Fibroblast of the aortic adventitia (primary cell): ENCODE results near the gene TTC39A. TPM values are rescaled to one million over a fixed set of nuclear protein-coding genes. Genes with fewer than 3 reads are reported as not detected.

Source experiments
- DNase-seq: peaks from one replicate; pipeline ENCODE4 v3.0.0-alpha.2; 2010; ENCODE audit warnings: low read depth
- H3K4me3 ChIP-seq: 2 replicates; pipeline ENCODE4 v1.5.1; 2011; ENCODE audit warnings: low read depth, mild to moderate bottlenecking, control low read depth, low read length, moderate library complexity
- CTCF ChIP-seq: IDR thresholded peaks from 2 replicates; pipeline ENCODE4 v1.5.1; 2011; ENCODE audit warnings: mild to moderate bottlenecking, low read length, control low read depth, inconsistent platforms; ENCODE audit not compliant: insufficient read depth
- total RNA-seq: library from RNA; depleted of rRNA; stranded (reverse); fragments of >200 nt; gene quantifications from 2 replicates; pipeline ENCODE4 v1.2.3, GENCODE V29; 2012; ENCODE audit warnings: low replicate concordance

TTC39A gene
- total RNA-seq, 1 donor = 2.0 TPM

DNA sequence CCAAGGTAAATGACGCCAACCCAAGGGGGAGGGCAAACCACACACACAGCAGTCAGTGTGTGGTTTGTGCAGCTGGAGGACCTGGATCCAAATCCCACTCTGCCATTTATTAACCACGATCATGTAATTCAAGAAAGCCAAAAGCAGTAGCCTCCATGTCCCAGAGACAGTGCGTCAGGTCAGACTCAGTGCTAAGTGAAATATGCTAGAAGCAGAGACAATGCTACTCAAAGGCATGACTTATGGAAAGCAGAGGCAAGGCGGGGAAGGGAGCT, 13.6 kb downstream of the TTC39A start:
- DNase-seq = no peak
- no peak overlapping the region for H3K4me3 ChIP-seq
- no peak for TF ChIP-seq CTCF

DNA sequence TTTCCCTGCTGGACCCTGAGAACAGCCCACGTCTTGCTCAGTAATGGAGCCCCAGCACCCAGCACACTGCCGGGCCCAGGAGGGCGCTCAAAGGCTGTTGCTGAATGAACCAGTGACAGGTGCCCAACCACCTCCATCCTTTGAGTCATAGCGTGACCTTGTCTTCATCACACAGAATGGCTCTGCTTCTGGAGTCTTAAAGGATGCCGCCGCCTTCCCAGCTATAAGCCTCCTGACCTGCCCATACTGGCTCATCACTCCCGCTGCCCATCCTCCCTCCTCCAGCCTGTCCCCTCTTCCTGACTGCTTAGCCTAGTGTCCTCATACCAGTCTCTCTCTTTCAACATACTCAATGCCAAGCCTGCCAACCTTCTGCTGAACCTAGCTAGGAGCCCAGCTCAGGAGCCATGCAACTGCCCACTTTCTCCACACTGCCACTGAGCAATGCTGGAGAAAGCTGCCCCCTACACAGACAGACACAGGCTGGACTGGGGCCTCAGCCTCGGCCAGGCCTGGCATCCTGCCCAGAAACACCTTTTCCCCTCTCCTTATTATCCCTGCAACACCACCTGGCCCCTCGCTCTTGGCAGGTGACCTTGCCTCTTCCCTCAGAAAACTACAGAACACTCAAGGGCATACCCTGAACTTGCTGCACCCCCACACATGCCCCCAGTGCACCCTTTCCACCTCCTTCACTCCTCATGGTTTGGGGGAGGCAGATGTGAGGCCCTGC, 14.1 kb downstream of the TTC39A start:
- DNase-seq = no peak
- no peak overlapping the region for H3K4me3 ChIP-seq
- no peak for TF ChIP-seq CTCF

DNA sequence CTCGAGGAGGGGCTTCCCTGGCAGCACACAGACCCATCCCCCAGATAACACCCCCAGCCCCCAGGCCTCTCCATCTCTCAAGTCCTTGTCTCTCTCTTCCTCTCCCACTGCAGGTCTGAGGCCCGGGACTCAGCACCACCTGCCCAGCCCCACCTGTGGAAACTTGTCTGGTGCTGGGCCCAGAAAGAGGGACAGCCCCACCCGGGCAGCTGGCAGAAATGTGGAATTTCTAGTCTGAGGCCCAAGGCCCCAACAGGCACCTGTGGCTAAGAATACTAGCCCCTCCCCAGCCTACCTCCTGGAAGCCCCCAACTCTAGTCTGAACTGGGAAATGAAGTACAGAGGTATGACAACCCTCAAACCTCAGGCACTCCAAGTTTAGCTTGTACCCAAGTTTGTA, 15.4 kb downstream of the TTC39A start:
- TF ChIP-seq CTCF = no peak
- no peak for DNase-seq
- no peak overlapping the region for H3K4me3 ChIP-seq

DNA sequence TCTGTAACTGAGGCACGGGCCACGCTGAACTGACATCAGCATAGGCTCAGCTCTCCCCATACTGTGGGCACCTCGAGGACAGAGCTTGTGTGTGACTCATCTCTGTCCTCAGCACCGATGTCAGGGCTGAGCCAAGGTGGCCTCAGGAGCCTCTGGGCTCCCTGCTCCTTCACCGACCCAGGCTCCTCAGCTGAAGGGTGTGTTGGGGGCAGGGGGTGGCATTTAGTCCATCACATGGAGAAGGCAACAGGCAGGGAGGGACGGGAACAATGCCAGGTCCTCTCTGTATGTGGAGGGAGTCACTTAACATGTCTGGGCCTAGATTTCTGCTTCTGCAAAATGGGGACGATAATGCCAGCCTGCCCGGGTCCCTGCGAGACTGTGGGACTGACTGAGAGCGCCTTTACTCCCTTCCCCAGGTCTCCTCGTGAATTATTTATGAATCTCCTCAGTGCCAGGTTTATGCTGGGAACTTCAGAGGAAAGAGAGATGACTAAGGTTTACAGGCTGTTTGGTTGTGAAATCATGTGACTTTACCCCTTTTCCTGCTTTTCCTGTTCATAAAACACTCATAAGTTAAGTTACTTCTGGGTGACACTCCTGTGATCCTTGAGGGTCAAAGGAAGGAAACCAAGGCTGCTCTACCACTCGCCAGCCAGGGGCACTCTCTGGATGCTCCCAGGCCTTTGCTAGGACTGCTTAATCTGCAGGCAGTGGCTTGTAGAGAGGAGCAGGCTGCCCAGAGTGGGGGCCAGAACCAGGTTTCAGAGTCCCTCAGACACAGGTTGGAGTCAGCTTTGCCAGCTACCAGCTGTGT, 16.2 kb downstream of the TTC39A start:
- TF ChIP-seq CTCF = no peak
- H3K4me3 ChIP-seq = no peak overlapping the region
- peak; percentile 84 for DNase-seq

DNA sequence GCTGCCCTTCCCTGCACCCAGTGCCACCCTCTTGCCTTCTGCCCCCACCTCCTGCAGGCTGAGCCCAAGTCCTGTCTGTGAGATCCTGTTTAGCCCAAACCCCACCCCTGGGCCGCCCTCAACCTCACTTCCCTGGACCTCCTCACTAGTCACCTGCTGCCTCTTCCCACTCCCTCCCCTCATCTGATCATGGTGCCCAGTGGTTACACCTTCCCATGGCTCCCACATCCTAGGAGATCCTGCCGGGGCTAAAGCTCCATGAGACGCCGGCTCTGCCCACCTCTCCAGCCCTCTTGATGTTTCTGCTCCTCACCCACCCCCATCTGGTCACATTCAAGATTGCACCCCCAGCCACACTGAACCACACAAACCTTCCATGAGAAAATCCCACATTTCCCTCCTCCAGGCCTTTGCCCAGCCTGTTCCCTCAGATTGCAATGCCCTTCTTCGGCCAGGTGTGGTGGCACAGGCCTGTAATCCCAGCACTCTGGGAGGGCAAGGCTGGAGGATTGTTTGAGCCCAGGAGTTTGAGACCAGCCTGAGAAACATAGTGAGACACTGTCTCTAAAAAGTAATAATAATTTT, 17.0 kb downstream of the TTC39A start:
- peak; percentile 31 for TF ChIP-seq CTCF
- H3K4me3 ChIP-seq = no peak overlapping the region
- no peak for DNase-seq

GRCh38 chr1:51312718-51313117, 17.6 kb downstream of the TTC39A start:
- DNase-seq = no peak
- TF ChIP-seq CTCF = no peak

More at GRCh38 chr1:51312718-51313117, 17.6 kb downstream of the TTC39A start:
- no peak overlapping the region for H3K4me3 ChIP-seq
